HG03469 (cell line): Measurements from ENCODE around the gene TMEM221.
"Not testable (repeated sequence)": the region's sequence is repeated elsewhere in the genome, so short reads cannot be mapped to it uniquely, and the experiment has no call there.

Experiments
- ATAC-seq: cut with Tn5 transposase; IDR thresholded peaks from one replicate; pipeline ENCODE4 v1.9.1; 2021; ENCODE audit warnings: mild to moderate bottlenecking, moderate library complexity, moderate number of reproducible peaks; ENCODE audit not compliant: unreplicated experiment

Gene TMEM221

GRCh38 chr19:17448131-17448967, at the start of gene TMEM221:
TSS of gene TMEM221 (minus strand) at chr19:17448668. CDS start at chr19:17448462, 206 bp downstream.
- ATAC-seq: no peak

DNA sequence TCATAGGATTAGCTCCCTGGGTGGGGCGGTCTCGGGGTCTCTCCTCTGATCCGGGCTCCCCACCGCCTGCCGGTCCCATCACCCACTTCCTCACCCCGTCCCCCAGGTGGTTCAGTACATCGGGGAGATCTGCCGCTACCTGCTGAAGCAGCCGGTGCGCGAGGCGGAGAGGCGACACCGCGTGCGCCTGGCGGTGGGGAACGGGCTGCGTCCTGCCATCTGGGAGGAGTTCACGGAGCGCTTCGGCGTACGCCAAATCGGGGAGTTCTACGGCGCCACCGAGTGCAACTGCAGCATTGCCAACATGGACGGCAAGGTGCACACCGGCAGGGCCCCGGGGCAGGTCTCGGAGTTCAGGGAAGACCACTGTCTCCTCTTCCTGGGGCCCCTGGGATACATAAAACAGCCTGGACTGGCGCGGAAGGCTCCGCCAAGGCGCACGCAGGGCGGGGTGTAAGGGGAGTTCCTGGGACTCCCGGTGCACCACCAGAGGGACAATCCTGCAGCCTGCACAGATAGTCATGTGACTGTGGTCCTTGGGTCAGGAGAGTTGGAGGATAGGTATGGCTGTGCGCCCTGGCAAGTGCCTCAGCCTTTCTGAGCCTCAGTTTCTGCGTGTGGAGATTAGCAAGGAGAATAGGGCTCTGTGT, 48.8 kb upstream of the TMEM221 start:
- no peak for ATAC-seq

- ATAC-seq: no peak
Measured at GRCh38 chr19:17496337-17496997, 48.0 kb upstream of the TMEM221 start.

DNA sequence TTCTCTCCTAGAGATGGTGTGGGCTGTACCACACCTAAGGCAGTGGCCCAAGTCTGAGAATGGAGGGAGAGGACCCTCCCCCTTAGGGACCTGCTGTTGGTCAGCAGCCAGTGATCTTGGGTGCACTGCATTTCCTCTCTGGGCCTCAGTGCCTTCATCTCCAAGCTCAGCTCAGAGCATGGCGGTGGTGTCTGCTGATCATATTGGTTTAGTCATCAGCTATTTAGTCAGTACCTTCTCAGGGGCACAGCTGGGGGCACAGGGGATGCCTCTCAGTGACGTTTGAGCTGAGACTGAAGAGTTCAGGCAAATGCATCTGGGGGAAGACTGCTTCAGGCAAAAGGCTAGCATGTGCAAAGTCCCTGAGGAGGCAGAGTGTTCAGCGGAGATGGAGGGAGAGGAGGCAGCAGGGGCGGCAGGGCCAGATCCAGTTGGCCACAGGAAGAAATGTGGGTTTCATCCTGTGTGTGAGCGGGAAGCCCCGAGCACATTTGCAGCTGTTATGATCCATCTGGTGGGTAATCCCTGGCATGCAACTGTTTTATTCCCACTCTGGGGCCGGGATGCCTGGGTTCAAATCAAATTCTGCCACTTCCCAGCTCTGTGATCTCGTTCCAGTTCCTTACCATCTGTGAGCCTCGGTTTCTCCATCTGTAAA, 47.3 kb upstream of the TMEM221 start:
- no peak for ATAC-seq

- ATAC-seq: no peak
Measured at GRCh38 chr19:17491287-17491686, 42.8 kb upstream of the TMEM221 start.

GRCh38 chr19:17490411-17490810, 41.9 kb upstream of the TMEM221 start:
- ATAC-seq: no peak

DNA sequence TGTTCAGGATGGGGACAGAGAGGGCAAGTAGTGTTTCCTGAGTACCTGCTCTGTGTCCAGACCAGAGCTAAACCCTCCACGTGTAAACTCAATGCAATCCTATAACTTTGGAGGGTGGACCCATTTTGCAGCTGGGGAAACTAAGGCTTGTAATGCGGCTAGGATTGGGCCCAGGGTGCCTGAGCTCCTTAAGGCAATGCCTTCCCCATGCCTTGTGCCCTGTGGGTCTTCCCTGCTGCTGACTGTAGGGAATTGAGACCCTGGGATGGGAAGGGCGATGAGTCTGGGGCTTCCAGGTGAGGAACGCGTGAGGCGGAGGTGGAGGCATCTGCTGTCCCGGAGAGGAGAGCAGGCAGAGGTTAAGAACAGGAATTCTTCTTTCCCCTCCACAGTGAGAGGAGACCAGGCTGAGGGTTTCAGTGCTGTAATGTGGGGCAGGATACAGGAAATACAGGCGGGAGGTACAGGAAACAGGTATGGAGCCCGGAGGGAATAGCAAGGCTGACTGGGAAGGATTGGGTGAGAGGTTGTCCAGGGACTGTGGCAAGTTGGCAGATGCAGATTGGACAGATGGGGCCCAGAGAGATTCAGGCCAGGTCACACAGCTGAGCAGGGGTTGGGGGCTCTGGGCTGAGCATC, 41.0 kb upstream of the TMEM221 start:
- ATAC-seq: no peak

- no peak for ATAC-seq
Measured at GRCh38 chr19:17488593-17489391, 40.3 kb upstream of the TMEM221 start.

- no peak for ATAC-seq
Measured at GRCh38 chr19:17487284-17488121, 39.0 kb upstream of the TMEM221 start.

GRCh38 chr19:17486545-17487240, 38.2 kb upstream of the TMEM221 start:
- no peak for ATAC-seq

DNA sequence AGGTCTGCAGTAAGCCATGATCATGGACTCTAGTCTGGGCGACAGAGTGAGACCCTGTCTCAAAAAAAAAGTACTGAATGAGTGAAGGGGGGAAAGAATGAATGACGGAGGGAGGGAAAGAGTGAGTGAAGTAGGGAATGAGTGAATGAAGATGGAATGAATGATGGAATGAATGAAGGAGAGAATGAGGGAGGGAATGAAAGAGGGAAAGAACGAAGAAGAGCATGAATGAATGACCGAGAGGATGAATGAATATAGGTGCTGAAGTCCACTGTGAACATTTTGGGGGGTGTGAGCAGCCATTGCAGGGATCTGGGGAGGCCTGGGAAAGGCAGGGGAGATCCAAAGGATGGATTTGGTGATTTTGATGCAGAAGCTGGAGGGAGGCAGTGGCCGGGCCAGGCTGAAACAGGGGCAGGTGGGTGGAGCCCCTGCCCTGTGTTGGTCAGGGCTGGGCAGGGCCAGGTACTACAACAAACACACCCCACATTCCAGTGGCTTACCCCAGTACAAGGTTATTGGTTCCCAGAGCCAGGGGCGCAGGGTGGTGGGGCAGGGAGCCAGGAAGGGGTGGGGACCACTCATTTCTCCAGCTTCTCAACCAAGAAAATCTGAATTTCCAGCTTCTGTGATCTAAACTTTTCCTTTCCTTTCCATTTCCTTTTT, 36.2 kb upstream of the TMEM221 start:
- no peak for ATAC-seq

GRCh38 chr19:17483605-17484002, 35.1 kb upstream of the TMEM221 start:
- ATAC-seq: no peak

DNA sequence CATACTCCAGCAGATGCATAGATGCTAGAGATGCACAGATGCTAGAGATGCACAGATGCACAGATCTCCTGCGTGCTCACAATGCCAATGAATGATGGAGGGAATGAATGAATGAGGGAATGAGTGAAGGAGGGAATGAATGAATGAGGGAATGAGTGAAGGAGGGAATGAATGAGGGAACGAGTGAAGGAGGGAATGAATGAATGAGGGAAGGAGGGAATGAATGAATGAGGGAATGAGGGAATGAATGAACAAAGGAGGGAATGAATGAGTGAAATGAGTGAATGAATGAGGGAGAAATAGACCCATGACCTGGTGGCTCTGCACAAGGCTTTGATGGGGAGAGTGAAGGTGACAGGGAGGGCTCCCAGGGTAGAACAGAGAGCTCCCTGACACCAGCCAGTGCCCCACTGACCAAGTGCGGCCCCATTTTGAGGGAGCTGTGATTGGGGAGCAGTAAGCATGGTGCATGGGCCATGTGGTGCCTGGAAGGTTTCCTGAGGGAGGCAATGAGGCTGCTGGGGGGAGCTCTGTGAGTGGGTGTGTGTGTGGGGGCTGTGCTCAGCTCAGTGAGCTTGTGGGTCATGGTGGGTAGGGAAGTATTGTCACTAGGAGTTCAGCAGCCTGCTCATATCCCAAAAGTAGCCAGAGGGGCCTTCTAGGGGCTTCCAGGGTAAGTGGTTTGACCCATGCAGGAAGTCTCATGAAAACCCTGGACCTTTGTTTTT, 34.6 kb upstream of the TMEM221 start:
- no peak for ATAC-seq

DNA sequence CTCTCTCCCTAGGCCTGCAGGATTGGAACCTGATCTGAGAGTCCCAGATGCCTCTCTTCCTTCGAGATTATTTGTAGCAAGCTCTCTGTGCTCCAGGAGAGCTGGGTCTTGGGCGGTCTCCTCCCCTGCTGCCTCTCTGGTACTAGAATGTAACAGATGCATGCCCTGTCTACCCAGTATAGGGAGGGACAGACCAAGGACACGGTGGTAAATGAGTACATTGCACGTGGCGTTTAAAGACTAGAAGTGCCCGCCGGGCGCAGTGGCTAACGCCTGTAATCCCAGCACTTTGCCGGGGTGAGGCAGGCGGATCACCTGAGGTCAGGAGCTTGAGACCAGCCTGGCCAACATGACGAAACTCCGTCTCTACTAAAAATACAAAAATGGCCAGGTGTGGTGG, 33.5 kb upstream of the TMEM221 start:
- no peak for ATAC-seq

DNA sequence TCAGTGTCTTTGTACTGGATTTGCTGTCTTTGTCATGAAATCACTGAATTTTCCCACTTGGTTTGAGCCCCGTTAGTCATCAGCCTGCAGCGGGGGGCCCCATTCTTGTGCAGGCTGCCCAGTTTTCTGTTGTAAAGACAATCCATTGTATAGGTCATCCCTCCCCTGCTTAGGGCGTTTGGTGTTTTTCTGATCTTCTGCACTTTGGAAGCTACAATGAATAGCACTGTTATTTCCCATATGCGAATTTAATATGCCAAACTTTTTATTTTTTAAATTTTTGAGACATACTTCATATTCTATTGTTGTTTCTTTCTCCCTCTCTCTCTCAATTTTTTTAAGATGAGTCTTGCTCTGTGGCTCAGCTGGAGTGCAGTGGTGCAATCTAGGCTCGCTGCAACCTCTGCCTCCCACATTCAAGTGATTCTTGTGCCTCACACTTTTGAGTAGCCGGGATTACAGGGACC, 30.9 kb upstream of the TMEM221 start:
- no peak for ATAC-seq

DNA sequence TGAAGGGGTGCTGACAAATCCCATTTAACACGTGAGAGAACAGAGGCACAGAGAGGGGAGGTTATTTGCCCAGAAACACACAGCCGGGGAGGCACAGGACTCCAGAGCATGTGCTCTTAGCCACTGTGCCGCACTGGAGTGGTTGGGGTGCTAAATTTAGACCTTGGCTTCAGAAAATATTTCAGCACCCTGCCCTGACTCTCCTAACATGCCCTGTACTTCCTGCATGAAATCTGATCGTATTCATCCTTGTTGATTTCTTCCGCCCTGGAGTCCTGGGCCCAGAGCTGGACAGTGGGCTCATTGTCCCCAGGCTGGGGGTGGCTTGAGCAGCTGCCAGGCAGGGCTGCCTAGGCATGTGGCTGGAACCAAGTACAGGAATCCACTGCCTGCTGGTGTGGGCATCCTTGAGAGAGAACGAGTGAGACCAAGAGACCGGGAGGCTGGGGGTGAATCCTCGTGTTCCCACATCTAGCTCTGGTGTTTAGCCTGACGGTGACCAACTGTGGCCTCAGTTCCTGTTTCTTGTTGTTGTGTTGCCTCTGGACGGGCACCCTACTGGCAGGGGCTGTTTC, 27.2 kb upstream of the TMEM221 start:
- no peak for ATAC-seq

- ATAC-seq: not testable (repeated sequence)
Measured at GRCh38 chr19:17475011-17475540, 26.6 kb upstream of the TMEM221 start.
